HepG2 (cell line): ENCODE results near the gene CHMP6. TPM values are rescaled to one million over a fixed set of nuclear protein-coding genes. Genes with fewer than 3 reads are reported as not detected.

ENCODE experiments used
- ARHGAP35 ChIP-seq: sonication (generic); formaldehyde crosslinking; IDR thresholded peaks from 2 replicates; pipeline ENCODE4 v1.9.0; 2022; ENCODE audit warnings: mild to moderate bottlenecking, inconsistent platforms, moderate library complexity, missing genetic modification reagents, borderline replicate concordance
- ARNTL ChIP-seq: sonication (generic); formaldehyde crosslinking; IDR thresholded peaks from 2 replicates; pipeline ENCODE4 v1.4.0; 2020; ENCODE audit warnings: mild to moderate bottlenecking, missing genetic modification reagents
- ELF4 ChIP-seq: sonication (generic); formaldehyde crosslinking; IDR thresholded peaks from 2 replicates; pipeline ENCODE4 v1.5.0; 2020; ENCODE audit warnings: missing genetic modification reagents, mild to moderate bottlenecking, moderate library complexity, borderline replicate concordance
- ETV6 ChIP-seq: sonication (generic); formaldehyde crosslinking; conservative IDR thresholded peaks from 2 replicates; pipeline ENCODE4 v1.4.0; 2020; ENCODE audit warnings: missing genetic modification reagents
- FIP1L1 ChIP-seq: fragments of 200-400 bp; formaldehyde crosslinking; IDR thresholded peaks from 2 replicates; pipeline ENCODE4 v1.6.1; 2018; ENCODE audit warnings: low read depth, mild to moderate bottlenecking, low read length, moderate library complexity, borderline replicate concordance; ENCODE audit not compliant: insufficient read depth
- HDAC1 ChIP-seq: sonication (generic); formaldehyde crosslinking; IDR thresholded peaks from 2 replicates; pipeline ENCODE4 v1.5.1; 2020; ENCODE audit warnings: mild to moderate bottlenecking, missing genetic modification reagents
- HDAC2 ChIP-seq: sonication (generic); formaldehyde crosslinking; IDR thresholded peaks from 2 replicates; pipeline ENCODE4 v1.4.0; 2020; ENCODE audit warnings: missing genetic modification reagents
- LCORL ChIP-seq, 2 experiments: fragments of 450-650 bp in 1 of 2; sonication (generic) in 1 of 2; formaldehyde crosslinking in 1 of 2; IDR thresholded peaks; 2 replicates each; pipeline versions ENCODE4 v1.5.0 to v1.6.1; 2017 to 2020; ENCODE audit warnings: antibody characterized with exemption in 1 of 2, missing genetic modification reagents in 1 of 2
- NRL ChIP-seq: sonication (generic); formaldehyde crosslinking; IDR thresholded peaks from 2 replicates; pipeline ENCODE4 v1.5.0; 2020; ENCODE audit warnings: missing genetic modification reagents, mild to moderate bottlenecking, moderate library complexity, borderline replicate concordance
- PAXIP1 ChIP-seq: sonication (generic); formaldehyde crosslinking; conservative IDR thresholded peaks from 2 replicates; pipeline ENCODE4 v1.4.0; 2020; ENCODE audit warnings: mild to moderate bottlenecking, missing genetic modification reagents, moderate library complexity
- PCBP1 ChIP-seq: fragments of 200-400 bp; formaldehyde crosslinking; IDR thresholded peaks from 2 replicates; pipeline ENCODE4 v1.6.1; 2017; ENCODE audit warnings: mild to moderate bottlenecking, low read depth, low read length, borderline replicate concordance
- RARA ChIP-seq: IDR thresholded peaks from 2 replicates; pipeline ENCODE4 v1.6.1; 2016; ENCODE audit warnings: missing genetic modification reagents, missing compliant biosample characterization
- SOX13 ChIP-seq, 3 experiments: fragments of 450-650 bp in 1 of 3; sonication (generic) in 1 of 3; formaldehyde crosslinking in 1 of 3; IDR thresholded peaks in 2 of 3; conservative IDR thresholded peaks in 1 of 3; 2 replicates each; pipeline versions ENCODE4 v1.5.0 to v1.6.1; 2016 to 2020; ENCODE audit warnings: antibody characterized with exemption in 1 of 3, mild to moderate bottlenecking in 1 of 3, missing compliant biosample characterization in 1 of 3, missing genetic modification reagents in 1 of 3, moderate library complexity in 1 of 3
- TBX2 ChIP-seq: sonication (generic); formaldehyde crosslinking; IDR thresholded peaks from 2 replicates; pipeline ENCODE4 v1.5.0; 2020; ENCODE audit warnings: missing genetic modification reagents, mild to moderate bottlenecking, borderline replicate concordance
- TEAD3 ChIP-seq: optimal IDR thresholded peaks from 2 replicates; pipeline ENCODE3; 2016; ENCODE audit warnings: borderline replicate concordance
- UBTF ChIP-seq: sonication (generic); formaldehyde crosslinking; IDR thresholded peaks from 2 replicates; pipeline ENCODE4 v1.4.0; 2020; ENCODE audit warnings: mild to moderate bottlenecking, missing genetic modification reagents
- WIZ ChIP-seq: sonication (generic); formaldehyde crosslinking; IDR thresholded peaks from 2 replicates; pipeline ENCODE4 v1.5.1; 2020; ENCODE audit warnings: mild to moderate bottlenecking, missing genetic modification reagents
- ZNF207 ChIP-seq: fragments of 450-650 bp; IDR thresholded peaks from 2 replicates; pipeline ENCODE4 v1.6.1; 2016; ENCODE audit warnings: antibody characterized with exemption, borderline replicate concordance
- ZNF275 ChIP-seq: sonication (generic); formaldehyde crosslinking; IDR thresholded peaks from 2 replicates; pipeline ENCODE4 v1.8.0; 2022; ENCODE audit warnings: missing genetic modification reagents, mild to moderate bottlenecking, inconsistent platforms, borderline replicate concordance
- ZNF775 ChIP-seq: sonication (generic); formaldehyde crosslinking; IDR thresholded peaks from 2 replicates; pipeline ENCODE4 v1.4.0; 2020; ENCODE audit warnings: missing genetic modification reagents, mild to moderate bottlenecking, moderate library complexity, borderline replicate concordance
- polyA plus RNA-seq, 8 experiments: library from polyadenylated mRNA; depleted of rRNA in 3 of 8; stranded (reverse) in 7 of 8; unstranded in 1 of 8; fragments of >200 nt; fragmentation: Illumina TruSeq in 4 of 8; extraction: Trizol in 4 of 8; gene quantifications; 2 replicates each; pipeline versions ENCODE4 v1.2.1 to v1.2.3, GENCODE V29; 2011 to 2016; ENCODE audit warnings: low read depth in 4 of 8, missing spikeins in 1 of 8, mixed read lengths in 1 of 8; ENCODE audit not compliant: insufficient read depth in 1 of 8
- total RNA-seq, 5 experiments: library from RNA; depleted of rRNA; stranded (reverse); fragments of >200 nt; fragmentation: Illumina TruSeq; extraction: Trizol; gene quantifications; 2 replicates each; pipeline ENCODE4 v1.2.3, GENCODE V29; 2016; ENCODE audit warnings: low read depth in 1 of 5

The CHMP6 gene
- total and polyA plus RNA-seq, 2 of the 13 experiments (the other 11 are each of a cell fraction or from before 2014, with no cell fraction given): 11.1 to 24.2 TPM

- TF ChIP-seq UBTF (CRISPR knock-in tag) (peak; percentile 30; the same call in 1 of the 2 replicates), ZNF275 (CRISPR knock-in tag) (peak; percentile 8; the same call in 1 of the 2 replicates), PCBP1 (no peak), LCORL (IDR thresholded peaks at IDR 0.05) (no peak), LCORL (CRISPR knock-in tag; IDR thresholded peaks at IDR 0.05) (peak; percentile 94), PAXIP1 (CRISPR knock-in tag) (peak; percentile 75), ZNF207 (no peak), TEAD3 (CRISPR knock-in tag) (peak; percentile 25), ARHGAP35 (CRISPR knock-in tag) (peak; percentile 77), FIP1L1 (no peak), ZNF775 (0 out of 2 replicates have a peak, but pooled peaks have one; percentile 63), HDAC2 (CRISPR knock-in tag) (peak; percentile 37; the same call in 1 of the 2 replicates), ELF4 (0 out of 2 replicates have a peak, but pooled peaks have one; percentile 56), ETV6 (CRISPR knock-in tag) (0 out of 2 replicates have a peak, but pooled peaks have one; percentile 19), NRL (CRISPR knock-in tag) (0 out of 2 replicates have a peak, but pooled peaks have one; percentile 41), ARNTL (CRISPR knock-in tag) (peak; percentile 65; the same call in 1 of the 2 replicates), RARA (CRISPR knock-in tag) (0 out of 2 replicates have a peak, but pooled peaks have one; percentile 22), WIZ (CRISPR knock-in tag) (no peak), HDAC1 (CRISPR knock-in tag) (peak; percentile 50), TBX2 (CRISPR knock-in tag) (peak; percentile 33; the same call in 1 of the 2 replicates), SOX13 (IDR thresholded peaks at IDR 0.05) (no peak), SOX13 (CRISPR knock-in tag; conservative IDR thresholded peaks at IDR 0.05 in 1 of 2, IDR thresholded peaks at IDR 0.05 in 1 of 2) (peak in 1 of 2 experiments; percentile 44; a peak in 2 of 4 replicates)
These were observed 558 bp upstream of the CHMP6 start (continued) for GRCh38 chr17:80990921-80991644.
